ENCODE results near the gene FANCD2OS.
"Not testable (repeated sequence)": the region's sequence is repeated elsewhere in the genome, so short reads cannot be mapped to it uniquely, and the experiment has no call there.

FANCD2OS gene, protein sequence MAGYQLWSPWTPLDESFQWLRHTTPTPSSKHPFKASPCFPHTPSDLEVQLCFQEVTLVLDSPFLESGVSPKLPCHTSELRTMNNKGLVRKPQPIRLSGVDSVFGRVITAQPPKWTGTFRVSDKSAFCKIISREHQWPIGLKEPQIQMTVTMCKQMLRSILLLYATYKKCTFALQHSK
- total RNA-seq: 0 reads per million in 2 donors

- no peak for DNase-seq
These were observed at the start of gene FANCD2OS for GRCh38 chr3:10108091-10108490. FANCD2OS (minus strand) TSS chr3:10108255; CDS start chr3:10104774, 3,481 bp downstream.

- DNase-seq: no peak
These were observed 49.0 kb upstream of the FANCD2OS start for GRCh38 chr3:10157031-10157430.

- DNase-seq: no peak
These were observed 47.6 kb upstream of the FANCD2OS start for GRCh38 chr3:10155658-10156057.

- DNase-seq: no peak
These were observed 47.0 kb upstream of the FANCD2OS start for GRCh38 chr3:10155123-10155472.

- DNase-seq: no peak
These were observed 46.5 kb upstream of the FANCD2OS start for GRCh38 chr3:10154335-10155122.

- no peak for DNase-seq
These were observed 42.9 kb upstream of the FANCD2OS start for GRCh38 chr3:10150987-10151386.

GRCh38 chr3:10149226-10149625 lies 41.2 kb upstream of the FANCD2OS start:
- no peak for DNase-seq

GRCh38 chr3:10145685-10146084 lies 37.6 kb upstream of the FANCD2OS start:
- no peak for DNase-seq

- peak in 1 of 5 experiments; percentile 45 for DNase-seq
These were observed 34.9 kb upstream of the FANCD2OS start for GRCh38 chr3:10142707-10143560.

DNA sequence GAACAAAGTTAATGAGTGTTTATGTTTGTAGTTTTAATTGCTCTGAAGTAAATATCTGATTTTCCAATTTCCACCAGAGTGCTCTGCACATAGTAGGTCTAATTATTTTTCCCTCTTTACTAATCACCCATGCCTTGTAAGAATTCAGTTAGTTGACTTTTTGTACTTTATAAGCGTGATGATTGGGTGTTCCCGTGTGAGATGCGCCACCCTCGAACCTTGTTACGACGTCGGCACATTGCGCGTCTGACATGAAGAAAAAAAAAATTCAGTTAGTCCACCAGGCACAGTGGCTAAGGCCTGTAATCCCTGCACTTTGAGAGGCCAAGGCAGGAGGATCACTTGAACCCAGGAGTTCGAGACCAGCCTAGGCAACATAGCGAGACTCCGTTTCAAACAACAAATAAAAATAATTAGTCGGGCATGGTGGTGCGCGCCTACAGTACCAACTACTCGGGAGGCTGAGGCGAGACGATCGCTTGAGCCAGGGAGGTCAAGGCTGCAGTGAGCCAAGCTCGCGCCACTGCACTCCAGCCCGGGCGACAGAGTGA lies 33.0 kb upstream of the FANCD2OS start:
- peak in 1 of 5 experiments; percentile 32 for DNase-seq

- DNase-seq: peak in 1 of 5 experiments; percentile 83
These were observed 29.1 kb upstream of the FANCD2OS start for GRCh38 chr3:10137178-10137577.

GRCh38 chr3:10136426-10137005 lies 28.5 kb upstream of the FANCD2OS start:
- DNase-seq: no peak

DNA sequence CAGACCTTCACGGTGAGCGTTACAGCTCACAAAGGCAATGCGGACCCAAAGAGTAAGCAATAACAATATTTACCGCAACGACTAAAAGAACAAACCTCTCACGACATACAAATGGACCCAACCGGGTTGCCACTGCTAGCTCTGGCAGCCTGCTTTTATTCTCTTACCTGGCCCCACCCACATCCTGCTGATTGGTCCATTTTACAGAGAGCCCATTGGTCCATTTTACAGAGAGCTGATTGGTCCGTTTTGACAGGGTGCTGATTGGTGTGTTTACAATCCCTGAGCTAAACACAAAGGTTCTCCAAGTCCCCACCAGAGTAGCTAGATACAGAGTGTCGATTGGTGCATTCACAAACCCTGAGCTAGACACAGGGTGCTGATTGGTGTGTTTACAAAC lies 27.8 kb upstream of the FANCD2OS start:
- DNase-seq: not testable (repeated sequence)

DNA sequence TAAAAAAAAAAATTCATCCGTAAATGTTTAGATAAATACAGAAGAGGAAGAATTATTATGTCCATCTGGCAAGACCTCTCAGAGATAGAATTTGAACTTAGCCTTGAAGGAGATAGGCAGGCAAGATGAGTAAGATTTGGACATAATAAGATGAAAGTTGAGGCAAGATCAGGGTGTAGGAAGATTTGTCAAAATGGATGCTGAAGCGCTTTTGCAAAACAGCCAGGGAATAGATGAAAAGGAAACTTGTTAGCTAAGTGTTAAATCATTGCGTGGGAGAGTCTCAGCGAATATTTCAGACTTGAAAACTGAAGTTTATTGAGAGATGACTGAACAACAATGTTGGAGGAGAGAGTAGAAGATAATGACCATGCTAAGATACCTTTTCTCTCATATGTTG lies 14.7 kb upstream of the FANCD2OS start:
- no peak for DNase-seq

DNA sequence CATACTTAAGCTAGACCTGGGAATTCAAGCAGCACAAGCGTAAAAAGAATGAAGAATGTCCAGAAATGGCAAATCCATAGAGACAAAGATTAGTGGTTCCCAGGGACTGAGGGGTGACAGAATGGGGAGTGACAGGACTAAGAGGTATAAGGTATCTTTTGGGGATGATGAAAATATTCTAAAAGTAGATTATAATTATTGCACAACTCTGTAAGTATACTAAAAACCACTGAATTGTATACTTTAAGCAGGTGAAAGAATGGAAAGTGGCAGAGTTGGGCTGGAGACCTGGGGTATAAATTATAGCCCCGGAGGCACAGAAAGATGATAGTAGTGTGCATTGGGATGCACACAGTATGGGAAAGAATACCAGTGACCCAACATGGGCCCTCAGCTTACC lies 13.0 kb upstream of the FANCD2OS start:
- DNase-seq: no peak

GRCh38 chr3:10119376-10119775 lies 11.3 kb upstream of the FANCD2OS start:
- DNase-seq: no peak

GRCh38 chr3:10116928-10117327 lies 8.9 kb upstream of the FANCD2OS start:
- DNase-seq: no peak

DNA sequence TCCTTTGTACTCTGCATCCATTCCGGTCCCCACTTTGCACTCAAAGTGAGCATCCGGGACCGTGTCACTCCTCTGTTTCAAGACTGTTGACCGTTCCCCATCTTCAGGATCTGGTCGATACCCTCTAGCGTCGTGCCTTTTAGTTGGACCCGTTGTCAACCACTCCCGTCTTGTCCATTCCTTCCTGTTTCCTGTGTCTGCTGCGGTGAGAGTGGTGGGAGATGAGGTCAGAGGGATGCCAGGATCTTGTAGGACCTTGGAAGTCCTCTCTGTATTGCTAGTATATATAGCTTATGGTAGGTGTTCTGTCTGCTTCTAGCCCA lies 8.0 kb upstream of the FANCD2OS start:
- DNase-seq: no peak

GRCh38 chr3:10115326-10116137 lies 7.5 kb upstream of the FANCD2OS start, which contains the start of gene BRK1:
BRK1 (plus strand) TSS chr3:10115675; CDS start chr3:10115702, 27 bp downstream.
- DNase-seq: peak; percentile 81 to 97 (median 88)

DNA sequence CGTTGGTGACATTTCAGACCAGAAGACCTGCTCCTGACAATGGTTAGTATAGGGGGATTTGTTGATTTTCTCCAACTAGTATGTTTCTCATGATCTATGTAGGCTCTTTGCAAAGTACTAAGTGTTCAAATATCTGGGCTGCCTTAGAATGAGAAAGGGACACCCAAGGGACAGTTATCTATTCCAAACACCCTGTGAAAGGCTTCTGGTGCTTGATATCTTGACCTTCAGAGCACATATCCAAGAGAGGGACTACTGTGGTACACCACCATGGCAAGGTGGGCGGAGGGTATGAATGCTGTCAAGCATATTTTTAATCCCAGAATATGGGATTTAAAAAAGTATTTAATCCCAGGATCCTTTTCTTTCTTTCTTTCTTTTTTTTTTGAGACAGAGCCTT lies 1.1 kb downstream of the FANCD2OS start:
- DNase-seq: no peak

DNA sequence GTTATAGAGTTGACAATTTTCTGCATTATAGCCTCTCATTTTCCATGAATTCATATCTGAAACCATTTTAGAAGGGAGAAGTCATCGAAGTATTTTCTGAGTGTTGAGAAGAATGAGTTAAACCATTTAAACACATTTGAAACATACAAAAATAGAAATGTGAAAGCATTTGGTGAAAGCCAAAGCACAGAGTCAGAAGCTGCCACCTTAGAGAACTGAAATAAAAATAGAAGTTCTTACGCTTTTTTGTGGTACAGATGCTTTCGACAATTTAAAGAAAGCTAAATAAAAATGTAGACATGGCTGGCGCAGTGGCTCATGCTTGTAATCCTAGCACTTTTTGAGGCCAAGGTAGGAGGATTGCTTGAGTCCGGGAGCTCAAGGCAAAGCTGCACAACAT lies 9.0 kb downstream of the FANCD2OS start:
- no peak for DNase-seq

- no peak for DNase-seq
These were observed 14.4 kb downstream of the FANCD2OS start for GRCh38 chr3:10093678-10094077.

All from T-helper 2 cell (primary cell).